Stimulated activated CD8-positive, alpha-beta memory T cell treated with anti-CD3 and anti-CD28 coated beads, Interleukin-15, amount 100 ng/mL, for 48 hours (primary cell): Measurements from ENCODE around the gene ALCAM.
"Not testable (repeated sequence)": the region's sequence is repeated elsewhere in the genome, so short reads cannot be mapped to it uniquely, and the experiment has no call there.

Source experiments
- DNase-seq, 2 donors: peaks; one replicate each; pipeline ENCODE4 v3.0.0-alpha.2; 2020; ENCODE audit warnings: low read depth in 2 of 2

Gene ALCAM

DNA sequence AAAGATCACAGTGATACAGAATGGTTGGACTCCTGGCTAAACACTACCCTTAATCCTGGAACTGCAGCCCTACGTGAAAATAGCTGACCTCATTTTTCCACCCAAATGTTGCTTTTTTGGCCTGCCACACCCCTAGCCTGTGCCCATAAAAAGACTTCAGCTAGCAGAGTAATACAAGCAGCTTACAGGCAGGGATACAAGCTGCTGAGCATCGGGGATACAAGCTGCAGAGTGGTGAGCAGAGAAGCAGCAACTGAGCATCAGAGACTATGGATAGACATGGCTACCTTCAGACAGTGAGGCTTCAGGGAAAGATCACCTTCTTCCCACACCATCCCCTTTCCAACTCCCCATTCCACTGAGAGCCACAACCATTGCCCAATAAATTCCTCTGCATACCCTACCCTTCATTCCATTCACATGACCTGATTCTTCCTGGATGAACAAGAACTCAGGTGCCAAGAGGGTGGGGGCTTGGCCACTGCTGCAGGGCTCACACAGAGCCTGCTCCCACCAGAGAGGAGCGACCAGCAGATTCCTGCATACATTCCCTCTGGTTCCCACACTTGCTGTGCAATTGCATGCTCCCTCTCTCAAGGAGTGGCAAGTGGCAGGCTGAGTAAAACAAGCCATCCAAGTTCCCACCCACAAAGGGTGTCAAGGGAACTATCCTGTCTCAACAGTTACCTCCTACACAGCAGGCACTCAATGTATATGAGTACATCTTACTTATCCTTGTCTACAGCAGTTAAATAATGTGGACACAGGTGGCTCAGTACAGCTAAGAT, 217.5 kb downstream of the ALCAM start:
- DNase-seq, result no peak

- no peak for DNase-seq
Observed at GRCh38 chr3:105593315-105593714, 226.6 kb downstream of the ALCAM start.

DNA sequence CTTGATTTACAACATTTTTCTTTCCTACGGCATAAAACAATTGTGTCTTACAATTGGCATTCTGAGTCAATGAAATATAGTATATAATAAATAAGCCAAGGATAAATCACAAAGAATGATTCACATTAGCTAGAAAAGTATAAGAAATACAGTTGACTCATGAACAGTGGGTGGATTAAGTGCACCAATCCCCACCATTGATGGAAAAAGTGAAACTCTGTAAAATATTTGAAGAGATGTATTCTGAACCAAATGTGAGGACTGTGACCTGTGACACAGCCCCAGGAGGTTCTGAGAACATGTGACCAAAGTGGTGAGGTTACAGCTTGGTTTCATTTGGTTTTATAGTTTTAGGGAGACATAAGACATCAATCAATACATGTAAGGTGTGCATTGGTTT, 227.5 kb downstream of the ALCAM start:
- peak in 1 of 2 donors; percentile 16 for DNase-seq

DNA sequence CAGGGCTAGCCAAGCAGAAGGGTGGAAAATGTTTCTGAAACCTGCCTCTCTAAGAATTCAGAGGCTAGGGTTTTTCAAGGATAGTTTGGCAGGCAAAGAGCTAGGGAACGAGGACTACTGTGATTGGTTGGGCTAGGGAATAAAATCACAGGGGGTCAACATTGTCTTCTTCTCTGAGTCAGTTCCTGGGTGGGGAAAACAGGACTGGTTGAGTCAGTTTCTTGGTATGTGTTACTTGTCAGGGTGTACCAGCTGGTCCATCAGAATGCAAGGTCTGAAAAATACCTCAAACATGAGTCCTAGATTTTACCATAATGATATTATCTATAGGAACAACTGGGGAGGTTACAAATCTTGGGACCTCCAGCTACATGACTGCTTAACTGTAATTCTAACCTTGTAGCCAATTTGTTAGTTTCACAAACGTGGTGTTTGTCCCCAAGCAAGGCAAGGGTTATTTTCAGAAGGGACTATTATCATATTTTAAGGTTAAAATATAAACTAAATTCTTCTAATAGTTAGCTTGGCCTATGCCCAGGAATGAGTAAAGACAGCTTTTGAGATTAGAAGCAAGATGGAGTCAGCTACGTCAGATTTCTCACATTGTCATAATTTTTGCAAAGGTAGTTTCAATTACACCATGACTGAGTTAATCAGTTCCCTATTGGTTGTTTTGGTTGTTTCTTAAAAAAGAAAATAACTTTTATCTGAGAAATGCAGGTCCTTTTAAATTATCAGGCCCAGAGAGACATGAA, 231.5 kb downstream of the ALCAM start:
- no peak for DNase-seq

GRCh38 chr3:105599350-105599749, 232.6 kb downstream of the ALCAM start:
- no peak for DNase-seq

- DNase-seq, result not testable (repeated sequence)
Observed at GRCh38 chr3:105601756-105602155, 235.0 kb downstream of the ALCAM start.

- DNase-seq, result not testable (repeated sequence)
Observed at GRCh38 chr3:105602286-105602685, 235.6 kb downstream of the ALCAM start.

GRCh38 chr3:105603516-105603915, 236.8 kb downstream of the ALCAM start:
- DNase-seq, result not testable (repeated sequence)

DNA sequence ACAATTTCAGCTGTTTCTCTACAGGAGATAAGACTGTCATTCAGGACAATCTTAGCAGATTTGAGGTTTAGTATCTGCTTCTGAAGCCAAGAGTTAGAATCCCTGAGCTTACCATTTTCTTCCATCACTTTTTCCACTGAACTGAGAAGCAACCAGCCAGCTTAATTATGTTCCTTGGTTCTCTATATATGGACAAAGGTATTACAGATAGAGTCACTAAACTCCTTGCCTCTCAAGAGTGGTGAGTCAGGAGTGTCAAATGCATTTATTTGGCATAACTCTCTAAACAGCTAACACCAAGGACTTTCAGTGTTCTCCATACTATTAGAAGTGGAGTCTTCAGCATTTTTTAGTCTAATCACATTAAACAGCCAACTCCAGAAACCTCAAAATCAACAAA, 239.3 kb downstream of the ALCAM start:
- no peak for DNase-seq

DNA sequence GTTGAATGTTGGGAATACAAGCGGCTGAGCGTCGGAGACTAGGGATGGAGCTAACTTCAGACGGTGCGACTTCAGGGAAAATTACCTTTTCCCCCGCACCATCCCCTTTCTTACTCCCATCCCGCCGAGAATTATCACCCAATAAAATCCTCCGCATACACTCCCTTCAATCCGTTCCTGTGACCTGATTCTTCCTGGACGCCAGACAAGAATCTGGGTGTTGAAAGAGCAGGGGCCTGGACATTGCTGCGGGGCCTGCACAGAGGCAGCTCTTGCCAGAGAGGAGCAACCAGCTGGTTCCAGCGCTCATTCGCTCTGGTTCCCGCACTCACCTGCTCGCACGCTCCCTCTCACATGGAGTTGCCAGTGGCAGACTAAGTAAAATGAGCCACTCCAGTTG, 241.9 kb downstream of the ALCAM start:
- no peak for DNase-seq

DNA sequence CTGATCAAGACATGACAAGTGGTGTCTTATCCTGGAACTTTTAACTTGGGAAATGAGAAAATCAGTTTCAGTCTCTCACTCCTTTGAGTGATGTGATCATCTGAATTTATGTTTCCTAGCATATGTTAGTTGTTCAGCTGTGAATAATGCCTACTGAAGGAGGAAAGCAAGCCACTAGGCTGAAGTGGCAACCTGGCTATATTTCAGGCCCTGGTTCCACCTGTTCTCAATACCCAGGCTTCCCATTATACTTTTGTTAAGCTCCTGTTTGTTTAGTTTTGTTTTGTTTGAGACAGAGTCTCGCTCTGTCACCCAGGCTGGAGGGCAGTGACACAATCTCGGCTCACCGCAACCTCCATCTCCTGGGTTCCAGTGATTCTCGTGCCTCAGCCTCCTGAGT, 243.8 kb downstream of the ALCAM start:
- no peak for DNase-seq

- no peak for DNase-seq
Observed at GRCh38 chr3:105611304-105612192, 244.8 kb downstream of the ALCAM start.

DNA sequence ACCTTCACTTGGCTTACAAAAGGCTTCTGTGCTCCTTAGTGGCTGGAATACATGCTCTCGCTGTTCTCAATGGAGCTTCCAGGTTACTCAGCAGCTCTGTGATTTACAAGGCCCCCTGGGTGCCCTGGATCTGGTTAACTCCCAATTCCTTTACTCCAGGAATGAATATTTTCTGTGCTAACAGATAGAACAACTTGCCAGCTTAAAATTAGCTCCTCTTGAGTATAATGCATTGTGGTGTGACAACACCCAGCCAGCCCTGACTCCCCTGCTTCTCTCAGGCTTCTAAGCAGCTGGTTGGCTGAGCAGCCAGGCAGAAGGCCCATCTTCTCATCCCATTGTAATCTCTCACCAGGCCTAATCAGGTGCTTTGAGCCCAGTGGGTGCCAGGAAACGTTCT, 246.4 kb downstream of the ALCAM start:
- DNase-seq, result no peak

DNA sequence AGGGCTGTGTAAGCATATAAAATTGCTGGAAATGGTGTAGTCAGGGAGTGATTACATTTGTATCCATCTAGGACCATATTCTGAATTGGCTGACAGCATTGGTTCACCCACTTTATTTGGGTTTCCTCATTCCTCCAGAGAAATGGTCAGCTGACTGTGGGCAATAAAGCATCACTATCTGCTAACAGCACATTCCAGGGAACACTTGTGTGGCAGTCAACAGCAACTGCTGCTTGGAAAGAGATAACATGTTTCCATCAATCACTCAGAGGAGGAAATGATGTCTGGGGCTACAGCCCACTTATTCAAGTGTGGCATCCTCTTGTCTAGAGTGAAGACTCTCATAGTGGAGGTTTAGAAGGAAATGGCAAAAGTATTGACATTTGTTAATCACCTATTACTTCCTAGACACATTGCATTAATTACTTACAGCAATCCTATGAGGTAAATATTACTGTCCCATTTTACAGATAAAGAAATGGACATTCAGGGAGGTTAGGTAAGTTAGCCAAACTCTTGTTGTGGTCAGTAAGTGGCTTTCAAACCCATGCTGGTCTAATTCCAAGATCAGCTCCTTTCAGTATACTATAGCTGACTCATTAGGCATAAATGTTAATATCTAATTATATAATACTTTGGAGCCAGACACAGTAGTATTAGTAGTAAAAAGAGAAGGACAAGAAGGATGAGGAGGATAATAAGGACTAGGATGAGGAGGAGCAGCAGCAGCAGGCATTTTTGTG, 247.8 kb downstream of the ALCAM start:
- no peak for DNase-seq

- DNase-seq, result no peak
Observed at GRCh38 chr3:105615814-105616213, 249.1 kb downstream of the ALCAM start.

DNA sequence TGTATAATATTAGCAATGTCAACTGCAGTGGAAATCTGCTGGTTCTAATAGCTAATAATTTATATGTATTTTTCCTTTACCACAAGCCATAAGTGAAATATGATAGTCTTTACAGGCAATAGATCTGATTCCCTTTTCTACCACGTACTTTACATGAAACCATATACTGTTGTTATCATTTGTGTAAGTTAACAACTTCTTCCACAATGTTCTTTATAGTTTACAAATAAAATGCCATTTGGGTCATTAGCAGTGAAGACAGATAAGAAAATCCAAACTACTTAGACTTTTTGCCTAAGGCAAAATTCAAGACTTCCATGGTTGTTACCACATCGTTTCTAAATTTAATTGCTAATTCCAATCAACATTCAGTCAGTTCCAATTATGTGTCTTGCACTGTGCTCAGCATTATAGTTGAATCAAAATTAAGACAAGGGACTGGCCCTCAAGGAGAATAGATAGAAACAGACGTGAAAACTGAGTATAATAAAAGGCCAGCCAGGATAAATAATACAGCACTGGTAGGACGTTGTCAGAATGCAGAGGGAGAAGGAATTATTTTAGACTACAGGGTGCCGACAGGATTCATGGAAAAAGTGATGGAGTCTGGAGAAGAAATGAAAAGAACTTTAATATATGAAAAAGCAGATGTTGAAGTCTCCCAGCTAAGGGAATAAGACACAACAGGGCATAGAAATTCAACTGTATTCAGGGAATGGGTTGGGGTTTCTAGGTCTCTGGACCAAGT, 249.8 kb downstream of the ALCAM start:
- DNase-seq, result no peak

- DNase-seq, result no peak
Observed at GRCh38 chr3:105618556-105618955, 251.8 kb downstream of the ALCAM start.

- no peak for DNase-seq
Observed at GRCh38 chr3:105619651-105620050, 252.9 kb downstream of the ALCAM start.

DNA sequence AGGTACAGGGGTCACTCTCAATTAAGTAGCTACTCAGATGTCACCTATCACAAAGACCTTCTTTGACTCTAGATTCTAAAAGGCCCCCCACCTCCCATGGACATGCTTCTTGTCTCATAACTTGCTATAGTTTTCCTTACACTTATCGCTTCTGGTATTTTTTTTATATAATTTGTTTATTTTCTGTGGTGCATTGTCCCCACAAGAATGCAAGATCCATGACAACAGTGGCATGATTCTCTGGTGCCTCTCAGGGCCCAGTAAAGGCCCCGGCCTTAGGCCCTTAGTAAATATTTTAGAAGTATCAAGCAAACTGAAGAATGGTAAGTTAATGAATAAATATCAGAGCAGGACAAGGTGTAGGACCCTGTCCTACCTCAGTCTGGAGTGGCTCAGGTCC, 253.5 kb downstream of the ALCAM start:
- no peak for DNase-seq

DNA sequence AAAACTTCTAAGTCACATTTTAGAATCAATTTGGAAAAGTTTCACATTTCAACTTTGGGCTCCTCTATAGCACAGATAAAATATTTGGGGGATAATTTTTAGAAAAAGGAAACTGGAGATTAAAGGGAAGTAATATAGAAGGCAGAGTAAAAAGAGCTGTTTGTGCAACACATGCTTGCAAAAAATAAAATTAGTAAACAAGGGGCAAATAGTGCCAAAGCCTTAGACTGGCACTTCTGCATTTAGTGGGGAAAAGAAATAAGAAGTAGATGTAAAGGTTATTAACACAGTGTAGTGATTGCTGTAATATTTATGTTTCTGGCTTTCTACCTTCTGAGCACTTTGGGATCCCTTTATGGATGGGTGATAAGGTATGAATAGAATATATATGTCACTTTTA, 255.5 kb downstream of the ALCAM start:
- no peak for DNase-seq
